Ectodermal cell (in vitro differentiated cells): ENCODE data around the gene RAB34.

Source experiments
- H3K27ac ChIP-seq: 2 replicates; pipeline ENCODE4 v1.7.0; 2013; ENCODE audit warnings: mild to moderate bottlenecking, low read depth, low read length; ENCODE audit not compliant: insufficient read depth, poor library complexity, severe bottlenecking
- H3K27me3 ChIP-seq: 2 replicates; pipeline ENCODE4 v1.7.0; 2013; ENCODE audit warnings: mild to moderate bottlenecking, low read length; ENCODE audit not compliant: insufficient read depth, control insufficient read depth, poor library complexity, severe bottlenecking
- H3K36me3 ChIP-seq: one replicate; pipeline ENCODE4 v1.7.0; 2013; ENCODE audit warnings: low read length; ENCODE audit not compliant: control insufficient read depth, insufficient read depth
- H3K4me1 ChIP-seq: one replicate; pipeline ENCODE4 v1.7.0; 2013; ENCODE audit warnings: low read length; ENCODE audit not compliant: control insufficient read depth, insufficient read depth
- H3K4me3 ChIP-seq: 2 replicates; pipeline ENCODE4 v1.7.0; 2013; ENCODE audit warnings: low read depth, low read length, control low read depth; ENCODE audit not compliant: insufficient read depth
- H3K9me3 ChIP-seq: 2 replicates; pipeline ENCODE4 v1.7.0; 2013; ENCODE audit warnings: mild to moderate bottlenecking, low read length, moderate library complexity; ENCODE audit not compliant: control insufficient read depth
- WGBS, 2 experiments: methylation state at CpG; one replicate each; pipeline ENCODE4 v1.1.7; 2013; ENCODE audit warnings: missing lambda C conversion rate in 2 of 2; 5-methylcytosine and 5-hydroxymethylcytosine counted together

RAB34 gene

GRCh38 chr17:28700278-28700677, 17.4 kb downstream of the RAB34 start:
- Histone ChIP-seq H3K36me3 (peaks cover 56% of the 10 kb centered on the region), H3K27ac (no peak overlapping the region), H3K27me3 (no peaks in the 10 kb centered on the region), H3K4me3 (no peak overlapping the region), H3K9me3 (no peaks in the 10 kb centered on the region), H3K4me1 (peaks cover 14% of the 10 kb centered on the region)
- 95 to 98% methylated on average over 8 of the region's 8 CpGs for WGBS, 2 experiments

- Histone ChIP-seq H3K36me3 (peaks cover 71% of the 10 kb centered on the region), H3K4me1 (peaks cover 14% of the 10 kb centered on the region), H3K9me3 (no peaks in the 10 kb centered on the region), H3K4me3 (no peak overlapping the region), H3K27me3 (no peaks in the 10 kb centered on the region), H3K27ac (no peak overlapping the region)
- WGBS, 2 experiments: 95 to 97% methylated on average over 6 of the region's 6 CpGs
Observed at GRCh38 chr17:28698253-28698941, 19.3 kb downstream of the RAB34 start.

GRCh38 chr17:28693869-28694268, 23.8 kb downstream of the RAB34 start:
- no peaks in the 10 kb centered on the region for H3K4me1 ChIP-seq
- WGBS, 2 experiments: 95 to 97% methylated on average over 1 of the region's 1 CpG
- H3K9me3 ChIP-seq: no peaks in the 10 kb centered on the region
- H3K27ac ChIP-seq: no peak overlapping the region
- H3K36me3 ChIP-seq: peaks cover 64% of the 10 kb centered on the region
- H3K27me3 ChIP-seq: no peaks in the 10 kb centered on the region
- no peak overlapping the region for H3K4me3 ChIP-seq

- Histone ChIP-seq H3K4me1 (no peaks in the 10 kb centered on the region), H3K27me3 (no peaks in the 10 kb centered on the region), H3K9me3 (no peaks in the 10 kb centered on the region), H3K4me3 (no peak overlapping the region), H3K27ac (no peak overlapping the region), H3K36me3 (peaks cover 75% of the 10 kb centered on the region)
- 94 to 98% methylated on average over 2 to 3 of the region's 3 CpGs for WGBS, 2 experiments
Observed at GRCh38 chr17:28689011-28689410, 28.7 kb downstream of the RAB34 start.

- no peaks in the 10 kb centered on the region for H3K4me1 ChIP-seq
- WGBS, 2 experiments: 95 to 100% methylated on average over 4 of the region's 4 CpGs
- no peaks in the 10 kb centered on the region for H3K27me3 ChIP-seq
- no peaks in the 10 kb centered on the region for H3K9me3 ChIP-seq
- H3K4me3 ChIP-seq: no peak overlapping the region
- peaks cover 73% of the 10 kb centered on the region for H3K36me3 ChIP-seq
- H3K27ac ChIP-seq: no peak overlapping the region
Observed at GRCh38 chr17:28688481-28688880, 29.2 kb downstream of the RAB34 start.

GRCh38 chr17:28686296-28686695, 31.4 kb downstream of the RAB34 start:
- Histone ChIP-seq H3K4me1 (no peaks in the 10 kb centered on the region), H3K27me3 (no peaks in the 10 kb centered on the region), H3K27ac (no peak overlapping the region), H3K36me3 (peaks cover 89% of the 10 kb centered on the region), H3K4me3 (no peak overlapping the region), H3K9me3 (no peaks in the 10 kb centered on the region)
- WGBS, 2 experiments: 97 to 100% methylated on average over 4 of the region's 4 CpGs

GRCh38 chr17:28685366-28685765, 32.3 kb downstream of the RAB34 start:
- Histone ChIP-seq H3K9me3 (no peaks in the 10 kb centered on the region), H3K36me3 (peaks cover 88% of the 10 kb centered on the region), H3K27ac (no peak overlapping the region), H3K4me1 (no peaks in the 10 kb centered on the region), H3K4me3 (no peak overlapping the region), H3K27me3 (no peaks in the 10 kb centered on the region)
- WGBS, 2 experiments: 94% methylated on average over 5 of the region's 5 CpGs

GRCh38 chr17:28684963-28685362, 32.7 kb downstream of the RAB34 start:
- WGBS, 2 experiments: 95 to 96% methylated on average over 3 of the region's 3 CpGs
- no peak overlapping the region for H3K4me3 ChIP-seq
- peaks cover 85% of the 10 kb centered on the region for H3K36me3 ChIP-seq
- no peaks in the 10 kb centered on the region for H3K9me3 ChIP-seq
- no peaks in the 10 kb centered on the region for H3K27me3 ChIP-seq
- no peaks in the 10 kb centered on the region for H3K4me1 ChIP-seq
- H3K27ac ChIP-seq: no peak overlapping the region

GRCh38 chr17:28682655-28683054, 35.0 kb downstream of the RAB34 start:
- no peak overlapping the region for H3K27ac ChIP-seq
- H3K27me3 ChIP-seq: no peaks in the 10 kb centered on the region
- 93 to 95% methylated on average over 11 of the region's 11 CpGs for WGBS, 2 experiments
- no peaks in the 10 kb centered on the region for H3K4me1 ChIP-seq
- peaks cover 76% of the 10 kb centered on the region for H3K36me3 ChIP-seq
- H3K9me3 ChIP-seq: no peaks in the 10 kb centered on the region
- no peak overlapping the region for H3K4me3 ChIP-seq

- Histone ChIP-seq H3K4me1 (no peaks in the 10 kb centered on the region), H3K36me3 (peaks cover 75% of the 10 kb centered on the region), H3K4me3 (no peak overlapping the region), H3K27ac (no peak overlapping the region), H3K27me3 (no peaks in the 10 kb centered on the region), H3K9me3 (no peaks in the 10 kb centered on the region)
- 93 to 96% methylated on average over 7 of the region's 7 CpGs for WGBS, 2 experiments
Observed at GRCh38 chr17:28675980-28676379, 41.7 kb downstream of the RAB34 start.

GRCh38 chr17:28675490-28675889, 42.2 kb downstream of the RAB34 start:
- H3K9me3 ChIP-seq: no peaks in the 10 kb centered on the region
- no peak overlapping the region for H3K27ac ChIP-seq
- no peaks in the 10 kb centered on the region for H3K27me3 ChIP-seq
- H3K4me3 ChIP-seq: no peak overlapping the region
- peaks cover 75% of the 10 kb centered on the region for H3K36me3 ChIP-seq
- no peaks in the 10 kb centered on the region for H3K4me1 ChIP-seq
- 87 to 94% methylated on average over 2 of the region's 3 CpGs for WGBS, 2 experiments
